ENCODE data around the gene HDAC7. TPM values are rescaled to one million over a fixed set of nuclear protein-coding genes. Genes with fewer than 3 reads are reported as not detected.

HDAC7 gene
- total and polyA plus RNA-seq, 5 experiments from 2014 or later, result 10.2 to 165 (median 30.5) TPM

DNA sequence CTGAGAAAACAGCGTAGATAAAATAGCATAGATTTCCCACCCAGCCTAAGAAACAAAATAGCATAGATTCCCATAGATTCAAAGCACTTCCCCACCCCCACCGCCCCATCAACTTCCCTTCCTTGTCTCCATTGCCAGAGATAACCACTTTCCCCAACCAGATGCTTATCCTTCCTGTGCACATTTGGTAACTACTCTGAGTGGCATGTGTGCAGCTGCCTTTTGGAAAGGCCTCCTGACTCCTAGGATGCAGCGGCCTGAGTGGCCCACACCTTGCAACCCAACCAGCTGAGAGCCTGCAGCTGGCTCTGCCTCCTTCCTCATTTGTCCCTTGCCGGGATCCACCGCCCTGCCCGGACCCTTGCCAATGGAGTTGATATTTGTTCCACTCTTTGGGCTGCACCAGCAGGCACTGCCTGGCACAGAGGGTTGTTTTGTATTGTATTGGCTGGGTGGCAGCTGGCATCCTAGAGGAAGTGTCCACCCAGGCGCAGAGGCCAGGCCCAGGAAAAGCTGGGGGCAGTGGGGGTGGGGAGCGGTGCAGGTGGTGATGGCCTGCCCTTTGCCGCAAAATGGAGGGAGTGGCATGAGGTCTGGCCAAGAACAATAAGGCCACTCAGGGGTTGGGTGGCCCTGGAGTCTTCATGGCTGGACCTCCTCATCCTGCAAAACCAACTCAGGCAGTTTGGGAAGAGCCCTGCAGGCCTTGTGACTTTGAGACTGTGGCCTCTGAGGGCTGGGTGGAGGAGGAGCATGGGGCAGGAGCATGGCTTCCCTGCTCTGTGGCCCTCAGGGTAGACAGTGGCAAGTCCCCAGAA, 41.8 kb downstream of the HDAC7 start:
- DNase-seq (no peak), ATAC-seq (no peak)
- peak overlapping the region in 2 of 10 donors; percentile 21 to 48 for H3K27ac Mint-ChIP-seq
- H3K4me3 Mint-ChIP-seq, result no peak overlapping the region
- peaks cover 18 to 37% (median 29%) of the 10 kb centered on the region in 4 donors for H3K4me1 Mint-ChIP-seq
- no peaks in the 10 kb centered on the region for H3K9me3 Mint-ChIP-seq
- H3K36me3 Mint-ChIP-seq, result peaks cover 0 to 4% (median 0%) of the 10 kb centered on the region in 3 donors
- no peaks in the 10 kb centered on the region for H3K27me3 Mint-ChIP-seq
- POLR2A ChIA-PET, result interaction anchor here (0.6 to 2.3 kb wide), 5 partner anchors 33 to 595 kb away, joined by 3 to 9 read pairs (median 5); partner anchors contain the start of gene HDAC7

DNA sequence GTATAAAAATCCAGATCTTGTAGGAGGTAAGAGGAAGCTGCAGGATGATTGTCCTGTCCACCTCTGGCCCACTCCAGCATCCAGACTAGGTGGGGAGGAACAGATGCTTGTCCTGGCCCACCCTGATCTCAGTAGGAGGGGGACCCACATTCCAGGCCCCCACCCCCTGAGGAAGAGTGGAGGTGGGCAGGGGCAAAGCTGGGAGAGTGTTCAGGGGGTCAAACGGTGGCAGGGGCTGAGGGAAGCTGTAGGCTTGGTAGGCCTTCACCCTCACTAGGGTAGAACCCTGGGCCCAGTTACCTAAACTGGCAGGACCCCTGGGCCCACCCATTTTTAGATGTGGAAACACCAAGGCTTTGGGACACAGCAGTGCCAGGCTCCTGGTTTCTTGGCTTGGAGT, 42.6 kb downstream of the HDAC7 start:
- no peaks in the 10 kb centered on the region for H3K9me3 Mint-ChIP-seq
- peaks cover 18 to 40% (median 32%) of the 10 kb centered on the region in 4 donors for H3K4me1 Mint-ChIP-seq
- POLR2A ChIA-PET, result interaction anchor here (0.8 to 2.3 kb wide), 4 partner anchors 9 to 59 kb away, joined by 3 to 9 read pairs (median 4); partner anchors contain the start of gene HDAC7
- DNase-seq (no peak), ATAC-seq (no peak)
- H3K4me3 Mint-ChIP-seq, result no peak overlapping the region
- H3K36me3 Mint-ChIP-seq, result no peaks in the 10 kb centered on the region
- peak overlapping the region in 1 of 10 donors; percentile 31 for H3K27ac Mint-ChIP-seq
- no peaks in the 10 kb centered on the region for H3K27me3 Mint-ChIP-seq

DNA sequence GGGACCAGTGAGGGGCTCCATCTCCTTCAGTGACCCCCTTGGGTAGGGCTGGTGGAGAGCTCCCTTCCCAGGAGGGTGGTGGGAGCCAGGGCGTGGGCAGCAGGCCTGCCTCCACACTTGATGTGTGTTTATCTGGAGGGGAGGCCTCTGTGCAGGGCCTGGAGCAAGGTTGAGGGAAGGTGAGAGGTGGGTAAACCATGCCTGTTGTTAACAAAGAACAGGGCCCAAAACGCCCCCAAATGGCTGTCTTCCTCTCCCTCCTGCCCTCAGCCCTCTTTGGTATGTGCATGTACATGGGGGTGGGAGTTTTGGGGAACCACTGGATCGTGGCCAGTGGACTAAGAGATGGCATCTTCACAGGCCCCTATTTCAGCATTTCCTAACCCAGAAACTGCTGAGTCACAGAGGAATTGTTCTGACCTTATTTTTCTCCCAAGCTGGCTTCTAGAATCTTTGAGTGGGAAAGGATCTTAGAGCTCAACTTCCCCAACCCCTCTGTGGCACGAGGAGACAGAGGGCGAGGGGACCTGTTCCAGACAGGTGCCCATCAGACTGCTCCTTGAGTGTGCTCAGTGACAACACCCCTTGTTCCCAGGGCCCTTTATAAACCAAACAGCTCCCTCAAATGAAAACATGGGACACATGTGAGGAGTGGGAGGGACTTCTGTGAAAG, 43.1 kb downstream of the HDAC7 start:
- H3K4me3 Mint-ChIP-seq, result no peak overlapping the region
- H3K27ac Mint-ChIP-seq, result peak overlapping the region in 1 of 10 donors; percentile 31
- ATAC-seq (no peak), DNase-seq (no peak)
- no peaks in the 10 kb centered on the region for H3K9me3 Mint-ChIP-seq
- peaks cover 16 to 40% (median 31%) of the 10 kb centered on the region in 4 donors for H3K4me1 Mint-ChIP-seq
- POLR2A ChIA-PET, result interaction anchor here (0.5 to 2.2 kb wide), 5 partner anchors 9 to 483 kb away, joined by 3 to 6 read pairs (median 4); no protein-coding TSS in a partner anchor
- no peaks in the 10 kb centered on the region for H3K36me3 Mint-ChIP-seq
- H3K27me3 Mint-ChIP-seq, result no peaks in the 10 kb centered on the region

DNA sequence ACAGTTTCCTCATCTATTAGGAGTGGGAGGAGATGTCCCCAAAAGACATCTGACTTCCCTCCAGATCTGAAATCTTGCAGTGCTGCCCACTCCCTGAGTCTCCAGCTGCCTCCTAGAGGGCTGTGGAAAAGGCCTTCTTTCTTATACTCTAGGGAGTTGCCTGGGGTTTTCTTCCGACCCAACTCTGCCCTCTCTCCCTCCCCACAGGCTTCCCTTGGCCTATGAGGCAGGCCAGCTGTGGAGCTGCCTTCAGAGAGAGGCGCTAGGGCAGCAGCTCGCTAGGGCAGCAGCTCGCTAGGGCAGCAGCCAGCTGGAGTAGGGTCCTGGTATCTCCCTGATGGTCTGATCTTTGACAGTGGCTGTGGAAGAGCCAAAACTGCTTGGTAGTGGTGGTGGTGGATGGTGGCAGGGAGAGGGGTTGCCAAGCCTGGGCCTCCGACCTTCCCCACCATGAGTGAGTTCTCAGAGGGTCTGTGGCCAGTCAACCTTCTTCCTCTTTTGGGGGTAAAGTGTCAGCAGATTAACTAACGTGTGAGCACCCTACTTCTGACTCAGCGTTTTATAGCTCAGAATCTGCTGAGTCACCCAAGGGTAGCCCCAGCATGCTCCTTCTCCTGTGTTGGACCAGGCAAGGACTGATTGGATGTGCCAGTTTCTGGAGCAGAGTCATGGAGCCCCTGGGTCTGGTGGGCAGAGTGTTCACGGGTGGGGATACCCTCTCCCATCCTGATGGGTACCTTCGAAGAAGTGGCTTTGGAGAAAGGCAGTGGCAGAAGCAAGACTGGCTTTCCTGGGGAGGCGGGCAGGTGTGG, 44.4 kb downstream of the HDAC7 start:
- H3K36me3 Mint-ChIP-seq, result no peaks in the 10 kb centered on the region
- peak overlapping the region in 5 of 10 donors; percentile 14 to 75 (median 48) for H3K27ac Mint-ChIP-seq
- H3K4me3 Mint-ChIP-seq, result peak overlapping the region in 6 of 10 donors; percentile 47 to 87 (median 76)
- POLR2A ChIA-PET, result interaction anchor here (1.9 to 2.2 kb wide), 2 partner anchors 8 to 58 kb away, joined by 6 read pairs; no protein-coding TSS in a partner anchor
- no peak for ATAC-seq
- H3K4me1 Mint-ChIP-seq, result peaks cover 15 to 40% (median 31%) of the 10 kb centered on the region in 4 donors
- no peaks in the 10 kb centered on the region for H3K27me3 Mint-ChIP-seq
- H3K9me3 Mint-ChIP-seq, result no peaks in the 10 kb centered on the region
- no peak for DNase-seq

DNA sequence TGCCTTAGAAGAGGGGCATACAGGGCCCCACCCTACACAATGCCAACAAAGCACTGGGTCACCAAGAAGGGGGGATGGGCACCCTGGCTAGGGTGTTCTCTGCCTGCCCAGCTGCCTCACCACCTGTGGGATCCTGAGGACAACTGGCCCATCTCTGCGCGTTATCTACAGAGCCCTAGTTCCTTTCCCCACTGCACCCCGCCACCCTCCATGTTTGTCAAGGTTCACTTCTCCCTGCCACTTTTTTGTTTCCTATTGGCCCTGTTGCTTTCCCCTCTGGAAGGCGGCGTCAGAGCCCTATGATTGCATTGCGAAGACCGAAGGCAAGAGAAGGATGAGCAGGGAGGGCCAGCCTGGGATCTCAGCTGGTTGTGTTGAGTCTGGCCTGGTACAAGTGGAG, 45.0 kb downstream of the HDAC7 start:
- no peaks in the 10 kb centered on the region for H3K27me3 Mint-ChIP-seq
- no peak for DNase-seq
- peak overlapping the region in 9 of 10 donors; percentile 18 to 92 (median 85) for H3K4me3 Mint-ChIP-seq
- H3K9me3 Mint-ChIP-seq, result no peaks in the 10 kb centered on the region
- H3K4me1 Mint-ChIP-seq, result peaks cover 15 to 40% (median 31%) of the 10 kb centered on the region in 4 donors
- ATAC-seq, result no peak
- H3K27ac Mint-ChIP-seq, result peak overlapping the region in 4 of 10 donors; percentile 19 to 81 (median 48)
- POLR2A ChIA-PET, result interaction anchor here (0.5 to 2.2 kb wide), 2 partner anchors 31 to 59 kb away, joined by 3 to 6 read pairs; no protein-coding TSS in a partner anchor
- H3K36me3 Mint-ChIP-seq, result no peaks in the 10 kb centered on the region

DNA sequence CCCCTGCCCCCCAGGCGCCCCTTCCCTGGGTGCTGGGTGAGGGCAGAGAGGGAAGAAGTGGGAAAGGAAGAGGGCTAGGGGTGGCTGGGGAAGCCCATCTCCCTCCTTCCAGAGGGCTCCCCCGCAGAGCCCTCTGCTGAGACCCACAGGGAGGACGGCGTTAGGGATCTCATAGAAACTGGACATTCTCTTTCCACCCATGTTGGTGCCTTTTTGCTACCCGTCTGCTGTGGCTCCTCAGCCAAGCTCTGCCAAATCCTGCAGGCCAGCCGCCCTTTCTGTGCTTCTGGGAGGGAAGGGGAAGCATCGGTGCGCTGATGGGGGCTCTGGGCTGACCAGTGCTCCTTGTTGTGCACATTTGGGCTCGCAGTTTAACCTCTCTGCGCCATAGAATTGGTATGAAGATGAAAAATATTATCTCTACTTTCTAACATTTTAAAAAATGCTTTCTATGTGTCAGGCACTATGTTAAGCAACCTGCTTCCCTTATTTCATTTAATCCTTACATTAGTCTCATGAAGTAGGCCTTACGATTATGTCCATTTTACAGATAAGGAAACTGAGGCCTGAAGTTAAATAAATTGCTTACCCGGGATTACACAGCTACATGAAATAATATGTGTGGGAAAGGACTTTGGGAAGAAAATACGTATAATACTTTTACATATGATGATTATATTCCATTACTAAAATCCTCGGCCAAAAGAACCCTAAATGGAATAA, 45.7 kb downstream of the HDAC7 start:
- Mint-ChIP-seq H3K4me1 (peaks cover 11 to 34% (median 25%) of the 10 kb centered on the region in 4 donors), H3K27ac (peak overlapping the region; percentile 49 to 88 (median 73)), H3K4me3 (peak overlapping the region; percentile 80 to 92 (median 86)), H3K36me3 (no peaks in the 10 kb centered on the region), H3K27me3 (no peaks in the 10 kb centered on the region), H3K9me3 (no peaks in the 10 kb centered on the region)
- POLR2A ChIA-PET, result interaction anchor here (0.5 to 3.6 kb wide), 6 partner anchors 15 to 58 kb away, joined by 3 to 18 read pairs (median 4); partner anchors contain the start of gene RAPGEF3
- DNase-seq (no peak), ATAC-seq (no peak)

DNA sequence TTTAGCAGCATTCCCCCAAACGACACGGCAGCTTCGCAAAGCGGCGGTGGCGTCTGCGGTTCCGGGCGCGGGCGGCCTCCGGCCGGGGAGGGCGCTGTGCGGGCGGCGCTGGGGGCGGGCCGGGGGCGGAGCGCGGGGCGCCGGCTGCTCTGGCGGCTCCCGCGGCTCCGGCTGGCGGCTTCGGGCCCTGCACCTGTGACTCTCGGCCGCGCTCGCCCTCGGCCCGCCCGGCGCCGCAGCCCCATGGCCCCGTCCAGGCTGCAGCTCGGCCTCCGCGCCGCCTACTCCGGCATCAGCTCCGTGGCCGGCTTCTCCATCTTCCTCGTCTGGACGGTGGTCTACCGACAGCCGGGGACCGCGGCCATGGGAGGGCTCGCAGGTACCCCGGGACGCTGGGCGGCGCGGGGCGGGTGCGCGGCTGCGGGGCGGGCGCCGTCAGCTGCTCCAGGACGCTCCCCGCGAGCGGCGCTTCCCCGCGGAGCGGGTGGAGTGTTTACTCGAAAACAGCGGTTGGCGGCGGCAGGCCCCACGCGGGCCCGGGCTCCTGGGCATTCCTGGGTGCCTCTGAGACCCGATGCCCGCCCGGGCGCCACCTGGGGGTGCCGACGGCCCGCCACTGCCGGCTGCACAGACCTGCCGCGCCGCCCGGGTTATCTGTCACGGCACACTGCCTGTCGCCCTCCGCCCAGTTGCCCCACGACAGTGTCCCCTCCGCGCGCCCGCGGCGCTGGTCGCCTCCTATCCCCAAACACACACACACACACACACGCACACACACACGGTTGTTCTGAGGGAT, 46.4 kb downstream of the HDAC7 start, which contains the start of gene SLC48A1:
Gene SLC48A1 (plus strand): TSS at position 177 of the 796 bp plus-strand sequence. CDS start 67 bp downstream, at position 244.
- Mint-ChIP-seq H3K36me3 (no peaks in the 10 kb centered on the region), H3K4me1 (peaks cover 9 to 33% (median 22%) of the 10 kb centered on the region in 4 donors), H3K27ac (peak within 1 kb of the TSS; percentile 49 to 88 (median 80)), H3K9me3 (no peaks in the 10 kb centered on the region), H3K4me3 (peak within 1 kb of the TSS; percentile 82 to 92 (median 88)), H3K27me3 (no peaks in the 10 kb centered on the region)
- DNase-seq (peak; percentile 53 to 80 (median 76)), ATAC-seq (peak; percentile 91)
- POLR2A ChIA-PET, result interaction anchor here (0.7 to 3.6 kb wide), 9 partner anchors 14 to 185 kb away, joined by 3 to 18 read pairs (median 5); partner anchors contain the start of genes RAPGEF3 and RPAP3

DNA sequence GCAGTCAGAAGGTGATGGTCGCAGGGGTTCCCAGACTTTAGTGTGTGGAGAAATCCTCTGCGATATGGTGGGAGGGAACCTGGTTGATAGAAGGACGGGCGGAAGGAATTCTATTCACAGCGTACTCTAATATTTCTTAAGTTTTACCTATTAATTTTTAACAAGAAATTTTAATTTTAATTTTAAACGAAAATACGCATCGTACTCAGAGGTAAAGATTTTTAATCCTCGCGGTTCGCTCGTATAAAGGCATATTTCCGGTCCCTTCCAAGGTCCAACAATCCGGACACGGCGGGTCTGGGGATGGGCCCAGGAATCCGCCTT, 47.0 kb downstream of the HDAC7 start:
- peak overlapping the region in 8 of 10 donors; percentile 41 to 88 (median 80) for H3K27ac Mint-ChIP-seq

DNA sequence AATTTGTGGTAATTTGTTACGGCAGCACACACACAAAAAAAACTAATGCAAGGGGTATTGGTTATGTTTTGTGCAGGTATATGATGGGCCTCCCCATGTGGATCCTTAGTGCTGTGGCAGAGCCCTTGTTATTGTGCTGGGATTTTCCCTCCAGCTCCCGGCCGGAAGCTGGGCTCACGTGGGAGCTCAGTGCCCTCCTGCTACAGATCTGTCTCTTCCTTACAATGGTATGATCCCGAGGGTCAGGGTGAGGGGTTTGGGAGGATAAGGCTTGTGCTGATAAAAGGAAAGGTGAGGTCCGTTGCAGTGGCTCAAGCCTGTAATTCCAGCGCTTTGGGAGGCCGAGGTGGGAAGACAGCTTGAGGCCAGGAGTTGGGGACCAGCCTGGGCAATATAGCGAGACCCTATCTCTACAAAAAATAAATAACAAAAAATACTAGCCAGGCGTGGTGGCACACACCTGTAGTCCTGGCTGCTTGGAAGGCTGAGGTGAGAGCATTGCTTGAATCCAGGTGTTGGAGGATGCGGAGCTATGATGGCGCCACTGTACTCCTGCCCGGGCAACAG, 47.5 kb downstream of the HDAC7 start:
- DNase-seq (no peak), ATAC-seq (no peak)
- no peaks in the 10 kb centered on the region for H3K36me3 Mint-ChIP-seq
- peaks cover 12 to 33% (median 21%) of the 10 kb centered on the region in 4 donors for H3K4me1 Mint-ChIP-seq
- POLR2A ChIA-PET, result interaction anchor here (1.3 to 3.6 kb wide), 5 partner anchors 13 to 67 kb away, joined by 5 to 18 read pairs (median 8); partner anchors contain the start of genes RAPGEF3 and RPAP3
- no peaks in the 10 kb centered on the region for H3K9me3 Mint-ChIP-seq
- peak overlapping the region; percentile 76 to 90 (median 85) for H3K4me3 Mint-ChIP-seq
- H3K27me3 Mint-ChIP-seq, result no peaks in the 10 kb centered on the region
- H3K27ac Mint-ChIP-seq, result peak overlapping the region in 8 of 10 donors; percentile 6 to 88 (median 80)

More for the DNA sequence above, 47.0 kb downstream of the HDAC7 start:
- DNase-seq (no peak), ATAC-seq (no peak)
- no peaks in the 10 kb centered on the region for H3K36me3 Mint-ChIP-seq
- peaks cover 7 to 30% (median 18%) of the 10 kb centered on the region in 4 donors for H3K4me1 Mint-ChIP-seq
- H3K9me3 Mint-ChIP-seq, result no peaks in the 10 kb centered on the region
- H3K4me3 Mint-ChIP-seq, result peak overlapping the region; percentile 76 to 90 (median 85)
- POLR2A ChIA-PET, result interaction anchor here (0.7 to 3.6 kb wide), 9 partner anchors 14 to 186 kb away, joined by 3 to 18 read pairs (median 5); partner anchors contain the start of genes RAPGEF3 and RPAP3
- H3K27me3 Mint-ChIP-seq, result no peaks in the 10 kb centered on the region

DNA sequence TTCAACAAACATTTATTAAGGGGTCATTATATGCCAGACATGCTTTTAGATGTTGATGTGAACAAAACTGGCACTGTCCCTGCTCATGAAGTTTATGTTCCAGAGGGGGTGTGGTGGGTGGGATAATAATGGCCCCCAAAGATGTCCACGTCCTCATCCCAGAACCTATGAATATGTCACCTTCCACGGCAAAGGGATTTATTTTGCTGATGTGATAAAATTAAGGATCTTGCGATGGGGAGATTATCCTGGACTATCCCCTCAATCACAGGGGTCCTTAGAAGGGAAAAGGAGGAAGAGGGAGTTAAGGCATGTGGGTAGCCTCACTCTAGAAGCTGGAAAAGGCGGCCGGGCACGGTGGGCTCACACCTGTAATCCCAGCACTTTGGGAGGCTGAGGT, 48.4 kb downstream of the HDAC7 start:
- no peaks in the 10 kb centered on the region for H3K9me3 Mint-ChIP-seq
- H3K4me1 Mint-ChIP-seq, result peaks cover 16 to 38% (median 30%) of the 10 kb centered on the region in 4 donors
- H3K27me3 Mint-ChIP-seq, result no peaks in the 10 kb centered on the region
- H3K36me3 Mint-ChIP-seq, result no peaks in the 10 kb centered on the region
- ATAC-seq (no peak), DNase-seq (no peak)
- POLR2A ChIA-PET, result interaction anchor here (2.6 to 3.6 kb wide), 2 partner anchors 29 to 67 kb away, joined by 12 to 18 read pairs; no protein-coding TSS in a partner anchor
- H3K27ac Mint-ChIP-seq, result no peak overlapping the region
- H3K4me3 Mint-ChIP-seq, result peak overlapping the region in 3 of 10 donors; percentile 38 to 89 (median 58)
